Measurements from ENCODE around the gene PLA2G4A.

The PLA2G4A gene

GRCh38 chr1:186804679-186805078, 24.1 kb upstream of the PLA2G4A start:
- no peak for TF ChIP-seq CTCF (IDR thresholded peaks at IDR 0.05; ENCODE audit: low read depth, low read length)
- H3K4me3 ChIP-seq (replicated peaks in 1 of 2; ENCODE audit: low read depth in 2 of 2, low read length in 2 of 2): no peak overlapping the region
- DNase-seq (ENCODE audit: low read depth in 2 of 2): no peak

GRCh38 chr1:186806477-186806876, 22.3 kb upstream of the PLA2G4A start:
- DNase-seq (ENCODE audit: low read depth in 2 of 2): peak; percentile 67 to 74
- TF ChIP-seq CTCF (IDR thresholded peaks at IDR 0.05; ENCODE audit: low read depth, low read length): peak; percentile 48
- H3K4me3 ChIP-seq (replicated peaks in 1 of 2; ENCODE audit: low read depth in 2 of 2, low read length in 2 of 2): no peak overlapping the region

- no peak overlapping the region for H3K4me3 ChIP-seq (replicated peaks in 1 of 2; ENCODE audit: low read depth in 2 of 2, low read length in 2 of 2)
- DNase-seq (ENCODE audit: low read depth in 2 of 2): no peak
- TF ChIP-seq CTCF (IDR thresholded peaks at IDR 0.05; ENCODE audit: low read depth, low read length): no peak
These were observed 21.6 kb upstream of the PLA2G4A start for GRCh38 chr1:186807163-186807562.

GRCh38 chr1:186811892-186812291, 16.9 kb upstream of the PLA2G4A start:
- DNase-seq (ENCODE audit: low read depth in 2 of 2): no peak
- no peak for TF ChIP-seq CTCF (IDR thresholded peaks at IDR 0.05; ENCODE audit: low read depth, low read length)
- H3K4me3 ChIP-seq (replicated peaks in 1 of 2; ENCODE audit: low read depth in 2 of 2, low read length in 2 of 2): no peak overlapping the region

GRCh38 chr1:186812570-186812969, 16.2 kb upstream of the PLA2G4A start:
- no peak overlapping the region for H3K4me3 ChIP-seq (replicated peaks in 1 of 2; ENCODE audit: low read depth in 2 of 2, low read length in 2 of 2)
- peak; percentile 55 to 95 for DNase-seq (ENCODE audit: low read depth in 2 of 2)
- no peak for TF ChIP-seq CTCF (IDR thresholded peaks at IDR 0.05; ENCODE audit: low read depth, low read length)

GRCh38 chr1:186813420-186813819, 15.3 kb upstream of the PLA2G4A start:
- no peak overlapping the region for H3K4me3 ChIP-seq (replicated peaks in 1 of 2; ENCODE audit: low read depth in 2 of 2, low read length in 2 of 2)
- no peak for TF ChIP-seq CTCF (IDR thresholded peaks at IDR 0.05; ENCODE audit: low read depth, low read length)
- peak in 1 of 2 donors; percentile 59 for DNase-seq (ENCODE audit: low read depth in 2 of 2)

- no peak overlapping the region for H3K4me3 ChIP-seq (replicated peaks in 1 of 2; ENCODE audit: low read depth in 2 of 2, low read length in 2 of 2)
- TF ChIP-seq CTCF (IDR thresholded peaks at IDR 0.05; ENCODE audit: low read depth, low read length): no peak
- DNase-seq (ENCODE audit: low read depth in 2 of 2): peak; percentile 53 to 88
These were observed 9.6 kb upstream of the PLA2G4A start for GRCh38 chr1:186819126-186819525.
